D721Med (cell line): ENCODE measurements around the gene GRK4.

Source experiments
- DNase-seq: peaks from one replicate; pipeline ENCODE4 v3.0.0; 2011; ENCODE audit warnings: low spot score; ENCODE audit not compliant: insufficient read length
- FAIRE-seq: peaks from 2 replicates; lab custom pipeline; 2011; peaks lifted over from hg19 to GRCh38; lab: Jason Lieb, UNC
- TF ChIP-seq, protein P1 (sequence below): IDR thresholded peaks from 2 replicates; pipeline ENCODE4 v1.5.1; 2012; ENCODE audit warnings: mild to moderate bottlenecking, control low read depth; ENCODE audit not compliant: insufficient read depth; ENCODE audit errors: missing control alignments

The GRK4 gene

DNA sequence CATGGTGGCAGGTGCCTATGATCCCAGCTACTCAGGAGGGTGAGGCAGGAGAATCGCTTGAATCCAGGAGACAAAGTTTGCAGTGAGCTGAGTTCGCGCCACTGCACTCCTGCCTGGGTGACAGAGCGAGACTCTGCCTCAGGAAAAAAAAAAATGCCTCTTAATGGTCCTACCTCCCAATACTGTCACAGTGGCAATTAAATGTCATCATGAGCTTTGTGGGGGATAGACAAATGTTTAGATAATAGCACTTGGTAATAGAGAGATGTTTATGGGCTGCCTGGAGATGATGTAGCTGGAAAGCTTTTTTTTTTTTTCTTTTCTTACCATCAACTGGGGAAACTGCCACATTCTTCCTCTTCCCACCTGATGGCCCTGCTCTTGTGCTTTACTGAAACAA is 33.0 kb downstream of the GRK4 start:
- no peak for DNase-seq
- no peak for FAIRE-seq
- TF ChIP-seq, protein P1, sequence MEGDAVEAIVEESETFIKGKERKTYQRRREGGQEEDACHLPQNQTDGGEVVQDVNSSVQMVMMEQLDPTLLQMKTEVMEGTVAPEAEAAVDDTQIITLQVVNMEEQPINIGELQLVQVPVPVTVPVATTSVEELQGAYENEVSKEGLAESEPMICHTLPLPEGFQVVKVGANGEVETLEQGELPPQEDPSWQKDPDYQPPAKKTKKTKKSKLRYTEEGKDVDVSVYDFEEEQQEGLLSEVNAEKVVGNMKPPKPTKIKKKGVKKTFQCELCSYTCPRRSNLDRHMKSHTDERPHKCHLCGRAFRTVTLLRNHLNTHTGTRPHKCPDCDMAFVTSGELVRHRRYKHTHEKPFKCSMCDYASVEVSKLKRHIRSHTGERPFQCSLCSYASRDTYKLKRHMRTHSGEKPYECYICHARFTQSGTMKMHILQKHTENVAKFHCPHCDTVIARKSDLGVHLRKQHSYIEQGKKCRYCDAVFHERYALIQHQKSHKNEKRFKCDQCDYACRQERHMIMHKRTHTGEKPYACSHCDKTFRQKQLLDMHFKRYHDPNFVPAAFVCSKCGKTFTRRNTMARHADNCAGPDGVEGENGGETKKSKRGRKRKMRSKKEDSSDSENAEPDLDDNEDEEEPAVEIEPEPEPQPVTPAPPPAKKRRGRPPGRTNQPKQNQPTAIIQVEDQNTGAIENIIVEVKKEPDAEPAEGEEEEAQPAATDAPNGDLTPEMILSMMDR = no peak

DNA sequence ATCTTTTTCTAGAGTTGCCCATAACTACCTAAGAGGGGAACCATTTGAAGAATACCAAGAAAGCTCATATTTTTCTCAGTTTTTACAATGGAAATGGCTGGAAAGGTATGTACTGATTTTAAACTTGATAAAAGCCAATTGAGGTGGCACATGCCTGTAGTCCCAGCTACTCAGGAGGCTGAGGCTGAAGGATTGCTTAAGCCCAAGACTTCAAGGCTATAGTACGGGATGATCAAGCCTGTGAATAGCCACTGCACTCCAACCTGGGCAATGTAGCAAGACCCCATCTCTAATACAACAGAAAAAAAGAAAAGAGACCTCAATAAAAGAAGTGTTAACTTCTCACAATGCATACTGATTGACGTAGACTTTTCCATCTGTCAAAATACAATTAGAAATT is 44.4 kb downstream of the GRK4 start:
- DNase-seq (no peak), FAIRE-seq (no peak)
- TF ChIP-seq, protein P1 = no peak

DNA sequence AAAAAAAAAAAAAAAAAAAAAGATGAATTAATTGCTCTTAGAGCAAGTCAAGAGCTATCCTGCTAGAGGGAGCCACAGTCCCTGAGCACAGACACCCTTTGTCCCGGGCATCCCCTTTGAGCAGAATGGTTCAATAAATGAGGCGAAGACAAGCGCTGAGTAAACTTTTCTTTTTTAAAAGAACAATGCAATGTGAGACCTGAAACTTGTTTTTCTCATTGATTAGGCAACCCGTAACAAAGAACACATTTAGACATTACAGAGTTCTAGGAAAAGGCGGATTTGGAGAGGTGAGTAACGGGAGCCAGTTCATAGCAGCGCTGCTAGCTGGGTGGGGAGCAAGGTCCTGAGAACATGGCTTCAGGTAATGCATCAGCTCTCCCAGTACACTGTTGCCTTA is 46.1 kb downstream of the GRK4 start:
- no peak for FAIRE-seq
- TF ChIP-seq, protein P1 = no peak
- no peak for DNase-seq

DNA sequence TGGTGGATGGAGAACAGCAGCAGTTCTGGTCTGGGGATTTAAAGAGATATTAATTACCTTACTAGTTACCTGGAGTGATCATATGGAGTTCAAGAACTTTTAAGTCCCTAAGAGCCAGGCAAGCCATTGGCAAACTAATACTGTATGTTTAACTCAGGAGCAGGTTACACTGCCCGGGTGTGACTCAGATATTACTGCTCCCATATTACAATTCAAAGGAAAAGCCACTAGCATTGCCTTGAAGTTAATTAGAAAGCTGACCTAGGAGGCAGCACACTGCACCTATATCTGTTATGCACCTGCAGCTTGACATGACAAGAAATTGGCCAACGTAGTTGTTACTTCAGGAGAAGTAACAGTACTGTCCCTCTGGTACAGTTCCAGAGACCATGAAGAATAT is 47.2 kb downstream of the GRK4 start:
- FAIRE-seq (no peak), DNase-seq (no peak)
- TF ChIP-seq, protein P1 = no peak

DNA sequence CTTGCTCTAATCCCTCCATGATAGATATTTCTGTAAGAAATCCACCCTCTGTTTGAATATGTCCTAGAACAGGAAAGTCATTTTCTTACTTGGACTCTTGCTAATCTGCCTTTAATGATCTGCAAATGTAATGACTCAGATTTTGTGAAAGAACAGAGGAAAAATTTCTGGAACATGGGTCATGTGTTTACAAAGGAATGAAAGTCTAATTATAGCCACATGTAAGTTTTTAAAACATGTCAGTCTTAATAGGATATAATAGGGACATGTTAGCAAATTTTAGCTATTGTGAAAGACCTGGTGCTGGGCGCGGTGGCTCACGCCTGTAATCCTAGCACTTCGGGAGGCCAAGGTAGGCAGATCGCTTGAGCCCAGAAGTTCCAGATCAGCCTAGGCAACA is 47.6 kb downstream of the GRK4 start:
- no peak for DNase-seq

DNA sequence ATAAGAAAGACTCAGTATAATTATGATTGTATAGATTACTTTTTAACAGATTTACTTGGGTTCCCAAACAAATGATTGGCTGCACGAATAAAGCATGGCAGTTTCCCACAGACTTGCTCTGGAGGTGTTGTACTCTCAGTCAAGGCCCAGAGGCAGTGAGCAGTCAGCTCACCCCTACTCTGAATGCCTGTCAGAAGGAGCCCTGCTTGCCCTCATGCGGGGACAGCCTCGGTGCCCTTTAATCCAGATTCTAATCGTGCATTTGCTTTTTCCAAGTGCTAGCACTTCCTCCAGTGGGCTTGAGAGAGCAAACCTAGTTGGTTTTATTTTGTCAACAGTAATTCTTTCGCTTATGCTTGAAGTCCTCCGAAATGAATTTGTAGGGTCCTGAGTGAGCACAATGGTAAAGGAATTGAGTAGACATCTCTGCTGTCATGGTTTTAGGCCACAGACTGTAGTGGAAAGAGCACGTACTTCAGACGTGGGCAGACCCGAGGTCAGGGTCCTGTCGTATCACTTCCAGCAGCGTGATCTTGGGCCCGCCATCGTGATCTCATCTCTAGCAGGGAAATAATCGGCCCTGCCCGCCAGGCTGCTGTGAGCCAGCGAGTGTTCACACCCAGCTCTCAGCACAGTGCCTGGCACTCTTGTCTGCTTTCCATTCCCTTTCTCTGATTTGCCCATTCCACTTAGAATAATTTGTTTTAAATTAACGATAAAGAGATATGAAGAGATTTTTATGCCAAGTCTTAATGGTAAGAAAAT is 48.3 kb downstream of the GRK4 start:
- no peak for FAIRE-seq
- TF ChIP-seq, protein P1 = no peak
- no peak for DNase-seq

More for the DNA sequence above, 47.6 kb downstream of the GRK4 start:
- FAIRE-seq = no peak
- TF ChIP-seq, protein P1 = no peak

DNA sequence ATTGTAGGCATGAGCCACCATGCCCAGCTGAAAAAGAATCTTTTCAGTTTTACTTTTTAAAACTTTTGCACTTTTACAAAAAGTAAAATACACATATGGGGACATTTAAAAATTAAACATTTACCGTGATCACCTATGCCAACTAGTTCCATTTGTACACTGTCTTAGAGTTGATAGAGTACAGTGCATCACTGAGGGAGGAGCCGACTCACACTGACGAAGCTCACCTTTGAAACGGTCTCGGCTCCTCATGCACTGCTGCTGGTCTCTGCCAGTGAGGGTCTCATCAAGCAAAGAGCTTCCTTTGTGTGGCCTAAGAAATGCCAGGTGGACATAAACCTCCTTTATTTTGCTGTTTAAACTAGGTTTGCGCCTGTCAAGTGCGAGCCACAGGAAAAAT is 50.0 kb downstream of the GRK4 start:
- TF ChIP-seq, protein P1 = no peak
- DNase-seq (no peak), FAIRE-seq (no peak)
